Measurements from ENCODE around the gene CRMP1. TPM values are rescaled to one million over a fixed set of nuclear protein-coding genes. Genes with fewer than 3 reads are reported as not detected.

The CRMP1 gene
- total RNA-seq, 2 donors from 2014 or later, result 1.3 to 1.6 TPM

DNA sequence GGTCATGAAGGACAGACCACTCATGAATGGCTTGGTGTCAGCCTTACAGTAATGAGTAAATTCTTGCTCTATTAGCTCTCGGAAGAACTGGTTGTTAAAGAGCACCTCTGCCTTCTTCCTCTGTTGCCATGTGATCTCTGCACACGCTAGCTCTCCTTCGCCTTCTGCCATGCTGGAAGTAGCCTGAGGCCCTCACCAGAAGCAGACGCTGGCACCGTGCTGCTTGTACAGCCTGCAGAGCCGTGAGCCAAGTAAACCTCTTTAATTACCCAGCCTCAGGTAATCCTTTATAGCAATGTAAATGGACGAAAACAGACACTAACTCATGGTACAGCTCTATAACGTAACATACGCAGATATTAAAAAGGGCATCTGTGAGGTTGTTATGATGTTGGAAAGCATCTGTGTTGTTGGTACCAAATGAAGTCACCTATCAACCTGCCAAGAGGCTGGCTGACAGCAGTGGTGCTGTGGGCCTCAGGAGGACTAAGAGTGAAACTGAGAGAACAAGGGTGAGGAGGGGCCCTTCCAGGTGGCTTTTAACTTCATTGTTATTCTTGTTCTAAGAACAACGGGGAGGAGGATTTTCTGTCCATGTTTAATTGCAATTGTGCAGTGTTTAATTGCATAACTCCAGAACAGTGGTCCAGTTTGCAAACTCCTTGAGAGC lies 69.2 kb downstream of the CRMP1 start:
- intact Hi-C loops (cut with DNase I), result no loop called here
- DNase-seq, result no peak
- 85 to 89% methylated on average over 10 of the region's 10 CpGs for WGBS, 2 donors

DNA sequence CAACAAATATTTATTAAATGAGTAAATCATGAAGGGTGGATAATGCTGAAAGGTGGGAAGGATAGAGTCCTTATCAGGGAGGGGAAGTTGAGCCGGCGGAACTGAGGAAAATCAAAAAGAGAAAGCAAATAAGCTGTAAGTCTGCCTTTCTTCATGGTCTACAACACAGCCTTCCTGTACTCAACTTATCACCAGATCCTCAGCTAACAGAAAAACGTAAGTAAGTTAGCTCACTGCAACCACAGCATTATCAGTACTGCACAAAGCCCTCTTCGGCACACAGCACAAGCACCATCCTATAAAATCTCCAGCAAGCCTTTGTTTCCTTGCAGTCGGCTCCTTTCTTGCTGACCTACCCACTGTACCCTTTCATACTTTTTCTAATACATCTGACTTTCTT lies 70.3 kb downstream of the CRMP1 start:
- no peak overlapping the region for H3K4me3 ChIP-seq
- TF ChIP-seq, protein P1, sequence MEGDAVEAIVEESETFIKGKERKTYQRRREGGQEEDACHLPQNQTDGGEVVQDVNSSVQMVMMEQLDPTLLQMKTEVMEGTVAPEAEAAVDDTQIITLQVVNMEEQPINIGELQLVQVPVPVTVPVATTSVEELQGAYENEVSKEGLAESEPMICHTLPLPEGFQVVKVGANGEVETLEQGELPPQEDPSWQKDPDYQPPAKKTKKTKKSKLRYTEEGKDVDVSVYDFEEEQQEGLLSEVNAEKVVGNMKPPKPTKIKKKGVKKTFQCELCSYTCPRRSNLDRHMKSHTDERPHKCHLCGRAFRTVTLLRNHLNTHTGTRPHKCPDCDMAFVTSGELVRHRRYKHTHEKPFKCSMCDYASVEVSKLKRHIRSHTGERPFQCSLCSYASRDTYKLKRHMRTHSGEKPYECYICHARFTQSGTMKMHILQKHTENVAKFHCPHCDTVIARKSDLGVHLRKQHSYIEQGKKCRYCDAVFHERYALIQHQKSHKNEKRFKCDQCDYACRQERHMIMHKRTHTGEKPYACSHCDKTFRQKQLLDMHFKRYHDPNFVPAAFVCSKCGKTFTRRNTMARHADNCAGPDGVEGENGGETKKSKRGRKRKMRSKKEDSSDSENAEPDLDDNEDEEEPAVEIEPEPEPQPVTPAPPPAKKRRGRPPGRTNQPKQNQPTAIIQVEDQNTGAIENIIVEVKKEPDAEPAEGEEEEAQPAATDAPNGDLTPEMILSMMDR (IDR thresholded peaks at IDR 0.05), result no peak
- TF ChIP-seq POLR2A (IDR thresholded peaks at IDR 0.05), result no peak
- H3K36me3 ChIP-seq (replicated peaks in 1 of 2; ENCODE audit: insufficient read depth in 1 of 2, low read depth in 2 of 2), result no peaks in the 10 kb centered on the region
- intact Hi-C loops (cut with DNase I), result no loop called here
- H3K4me1 ChIP-seq, result no peaks in the 10 kb centered on the region
- H3K27me3 ChIP-seq, result no peaks in the 10 kb centered on the region
- H3K9me3 ChIP-seq, result no peaks in the 10 kb centered on the region
- H3K27ac ChIP-seq, result no peak overlapping the region
- DNase-seq (no peak), ATAC-seq (no peak)
- 74 to 80% methylated on average over 5 of the region's 5 CpGs for WGBS, 2 donors

More for the DNA sequence above, 69.2 kb downstream of the CRMP1 start:
- Histone ChIP-seq H3K4me1 (no peaks in the 10 kb centered on the region), H3K9me3 (no peaks in the 10 kb centered on the region), H3K27me3 (no peaks in the 10 kb centered on the region), H3K36me3 (replicated peaks in 1 of 2; ENCODE audit: insufficient read depth in 1 of 2, low read depth in 2 of 2) (no peaks in the 10 kb centered on the region), H3K4me3 (no peak overlapping the region), H3K27ac (no peak overlapping the region)
- TF ChIP-seq, protein P1 (IDR thresholded peaks at IDR 0.05), result no peak
- TF ChIP-seq POLR2A (IDR thresholded peaks at IDR 0.05), result no peak
- no peak for ATAC-seq

DNA sequence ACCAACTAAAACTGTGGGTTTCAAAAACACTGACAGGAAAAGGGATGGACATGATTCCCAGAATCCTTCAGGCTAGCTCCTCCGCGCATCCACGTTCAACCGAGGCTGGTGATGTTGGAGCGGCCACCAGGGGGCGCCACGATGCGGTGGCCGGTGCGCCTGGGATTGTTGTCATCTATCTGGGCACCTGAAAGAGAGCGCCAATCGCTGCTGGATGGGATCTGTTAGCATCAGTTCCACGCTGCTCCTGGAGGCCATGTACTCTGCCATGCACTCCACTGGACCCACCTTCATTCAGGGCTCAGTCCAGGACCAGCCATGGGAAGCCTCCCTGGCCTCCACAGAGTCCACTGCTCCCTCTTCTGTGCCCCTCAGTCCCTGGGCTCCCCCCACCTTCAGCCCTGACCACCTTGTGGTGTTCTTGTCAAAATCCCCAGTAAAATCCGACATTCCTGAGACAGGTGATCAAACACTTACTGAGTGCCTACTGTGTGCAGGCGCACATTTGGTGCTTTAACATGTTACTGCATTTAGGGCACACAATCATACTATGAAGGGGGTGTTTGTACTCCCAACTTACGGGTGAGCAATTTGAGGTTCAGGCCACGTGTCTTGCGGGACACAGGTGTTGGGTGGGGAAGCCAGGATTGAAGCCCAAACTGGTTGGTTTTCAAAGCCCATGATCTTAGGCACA lies 71.1 kb downstream of the CRMP1 start:
- Histone ChIP-seq H3K9me3 (no peaks in the 10 kb centered on the region), H3K27me3 (no peaks in the 10 kb centered on the region), H3K27ac (no peak overlapping the region), H3K36me3 (replicated peaks in 1 of 2; ENCODE audit: insufficient read depth in 1 of 2, low read depth in 2 of 2) (no peaks in the 10 kb centered on the region), H3K4me1 (no peaks in the 10 kb centered on the region), H3K4me3 (no peak overlapping the region)
- ATAC-seq (no peak), DNase-seq (no peak)
- TF ChIP-seq, protein P1 (IDR thresholded peaks at IDR 0.05), result peak in 2 of 7 experiments; percentile 17 to 28
- TF ChIP-seq POLR2A (IDR thresholded peaks at IDR 0.05), result no peak
- WGBS, 2 donors, result 75 to 77% methylated on average over 18 of the region's 18 CpGs
- intact Hi-C loops (cut with DNase I), result no loop called here

DNA sequence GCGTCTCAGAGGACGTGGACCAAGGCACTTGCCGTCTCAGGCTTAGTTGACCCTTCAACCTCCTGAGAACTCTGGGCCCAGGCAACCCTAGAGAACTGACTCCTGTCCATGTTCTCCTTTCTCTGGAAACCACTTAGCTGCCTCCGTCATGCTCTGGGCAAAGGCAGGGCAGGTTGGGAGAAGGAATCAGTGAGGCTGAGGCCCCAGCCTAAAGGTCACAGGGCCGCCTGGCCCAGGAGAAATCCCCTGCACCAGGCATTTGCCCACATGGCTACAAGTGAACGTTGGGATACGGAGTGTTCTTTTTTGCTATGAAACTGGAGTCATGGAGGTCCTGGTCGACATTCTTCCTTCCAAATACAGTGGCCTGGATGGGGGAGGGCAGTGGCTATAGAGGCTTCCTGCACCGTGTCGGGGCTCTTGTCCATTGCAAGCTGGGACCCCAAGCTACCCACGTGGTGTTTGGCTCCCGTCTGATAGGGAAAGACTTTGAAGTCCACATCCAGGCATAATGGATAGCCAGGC lies 76.0 kb downstream of the CRMP1 start:
- no peak overlapping the region for H3K4me3 ChIP-seq
- no peak for ATAC-seq
- no peak for DNase-seq
- no peaks in the 10 kb centered on the region for H3K4me1 ChIP-seq
- intact Hi-C loops (cut with DNase I), result loop anchor here (10.0 kb wide), 1 partner anchor 762 kb away; the partner anchor contains the start of gene STK32B
- H3K27me3 ChIP-seq, result no peaks in the 10 kb centered on the region
- 91 to 92% methylated on average over 12 of the region's 12 CpGs for WGBS, 2 donors
- TF ChIP-seq, protein P1 (IDR thresholded peaks at IDR 0.05), result no peak
- no peak for TF ChIP-seq POLR2A (IDR thresholded peaks at IDR 0.05)
- no peaks in the 10 kb centered on the region for H3K36me3 ChIP-seq (replicated peaks in 1 of 2; ENCODE audit: insufficient read depth in 1 of 2, low read depth in 2 of 2)
- no peaks in the 10 kb centered on the region for H3K9me3 ChIP-seq
- no peak overlapping the region for H3K27ac ChIP-seq

Measured in body of pancreas (tissue), 4 donors.